HG03139 (cell line): ENCODE data around the gene SORCS2.

ENCODE experiments used
- ATAC-seq: cut with Tn5 transposase; IDR thresholded peaks from one replicate; pipeline ENCODE4 v1.9.1; 2021; ENCODE audit not compliant: unreplicated experiment

The SORCS2 gene

GRCh38 chr4:7777017-7777710 lies 584.8 kb downstream of the SORCS2 start:
- ATAC-seq = no peak

GRCh38 chr4:7777871-7778509 lies 585.7 kb downstream of the SORCS2 start:
- no peak for ATAC-seq

GRCh38 chr4:7778510-7779431 lies 586.4 kb downstream of the SORCS2 start:
- ATAC-seq = no peak

GRCh38 chr4:7779432-7779768 lies 587.1 kb downstream of the SORCS2 start:
- ATAC-seq = no peak

GRCh38 chr4:7780751-7781348 lies 588.5 kb downstream of the SORCS2 start:
- ATAC-seq = no peak

- no peak for ATAC-seq
Observed at GRCh38 chr4:7781366-7781765, 589.0 kb downstream of the SORCS2 start.

- no peak for ATAC-seq
Observed at GRCh38 chr4:7781993-7782392, 589.7 kb downstream of the SORCS2 start.

GRCh38 chr4:7782783-7783182 lies 590.4 kb downstream of the SORCS2 start:
- ATAC-seq = no peak

- ATAC-seq = no peak
Observed at GRCh38 chr4:7783541-7783940, 591.2 kb downstream of the SORCS2 start.

- no peak for ATAC-seq
Observed at GRCh38 chr4:7784131-7784870, 592.0 kb downstream of the SORCS2 start.

GRCh38 chr4:7785017-7785416 lies 592.7 kb downstream of the SORCS2 start:
- ATAC-seq = no peak

GRCh38 chr4:7786040-7786439 lies 593.7 kb downstream of the SORCS2 start:
- ATAC-seq = no peak

- no peak for ATAC-seq
Observed at GRCh38 chr4:7786517-7786916, 594.2 kb downstream of the SORCS2 start.

GRCh38 chr4:7787067-7787466 lies 594.7 kb downstream of the SORCS2 start:
- no peak for ATAC-seq

- ATAC-seq = no peak
Observed at GRCh38 chr4:7787681-7788141, 595.4 kb downstream of the SORCS2 start.

- ATAC-seq = no peak
Observed at GRCh38 chr4:7788193-7788592, 595.9 kb downstream of the SORCS2 start.

- no peak for ATAC-seq
Observed at GRCh38 chr4:7788694-7789425, 596.5 kb downstream of the SORCS2 start.

- ATAC-seq = no peak
Observed at GRCh38 chr4:7790023-7790422, 597.7 kb downstream of the SORCS2 start.

GRCh38 chr4:7790999-7791398 lies 598.7 kb downstream of the SORCS2 start:
- no peak for ATAC-seq
